CD8-positive, alpha-beta memory T cell (primary cell): ENCODE data around the gene MYO1D. TPM values are rescaled to one million over a fixed set of nuclear protein-coding genes. Genes with fewer than 3 reads are reported as not detected.
A peak's percentile ranks its signal among the peaks of the same experiment; 100 is the strongest.
"Not testable (repeated sequence)": the region's sequence is repeated elsewhere in the genome, so short reads cannot be mapped to it uniquely, and the experiment has no call there.

Experiments
- CTCF ChIA-PET: fragments of 350-600 bp; sonication (Branson Sonifier 250); formaldehyde crosslinking; loops from one replicate; lab custom pipeline; 2021; ENCODE audit warnings: antibody characterized with exemption; lab: Charles Lee
- POLR2A ChIA-PET: fragments of 350-600 bp; sonication (Branson Sonifier 250); formaldehyde crosslinking; loops from one replicate; lab custom pipeline; 2021; ENCODE audit warnings: antibody characterized with exemption; lab: Charles Lee
- DNase-seq, 5 donors: peaks; one replicate each; pipeline versions ENCODE4 v3.0.0 to v3.0.0-alpha.2; 2020 to 2022; ENCODE audit warnings: mixed read lengths in 1 of 5
- H3K27ac ChIP-seq: one replicate; pipeline ENCODE4 v1.7.0; 2013; ENCODE audit warnings: low read depth, mild to moderate bottlenecking, low read length, moderate library complexity
- H3K27me3 ChIP-seq: 2 replicates; pipeline ENCODE4 v1.7.0; 2013; ENCODE audit warnings: low read length, mild to moderate bottlenecking; ENCODE audit not compliant: insufficient read depth, poor library complexity, severe bottlenecking
- H3K36me3 ChIP-seq: 2 replicates; pipeline ENCODE4 v1.7.0; 2013; ENCODE audit warnings: mild to moderate bottlenecking, low read length, moderate library complexity; ENCODE audit not compliant: insufficient read depth
- H3K4me1 ChIP-seq: 2 replicates; pipeline ENCODE4 v1.7.0; 2013; ENCODE audit warnings: mild to moderate bottlenecking, low read length, moderate library complexity; ENCODE audit not compliant: insufficient read depth
- H3K4me3 ChIP-seq: 2 replicates; pipeline ENCODE4 v1.7.0; 2013; ENCODE audit warnings: mild to moderate bottlenecking, low read length
- H3K9me3 ChIP-seq: 2 replicates; pipeline ENCODE4 v1.7.0; 2013; ENCODE audit warnings: mild to moderate bottlenecking, low read length
- H3K27ac Mint-ChIP-seq, 8 donors: one replicate each; pipeline ENCODE4 v1.8.0; 2020 to 2021; ENCODE audit warnings: mixed read lengths in 8 of 8, mild to moderate bottlenecking in 6 of 8, inconsistent platforms in 3 of 8, moderate library complexity in 3 of 8
- H3K27me3 Mint-ChIP-seq, 2 donors: one replicate each; pipeline ENCODE4 v1.8.0; 2020 to 2021; ENCODE audit warnings: mixed read lengths in 2 of 2, mild to moderate bottlenecking in 1 of 2, moderate library complexity in 1 of 2
- H3K36me3 Mint-ChIP-seq, 3 donors: one replicate each; pipeline ENCODE4 v1.8.0; 2020 to 2021; ENCODE audit warnings: mixed read lengths in 3 of 3, inconsistent platforms in 1 of 3, mild to moderate bottlenecking in 1 of 3
- H3K4me1 Mint-ChIP-seq, 3 donors: one replicate each; pipeline ENCODE4 v1.8.0; 2020 to 2021; ENCODE audit warnings: mixed read lengths in 3 of 3, inconsistent platforms in 1 of 3, mild to moderate bottlenecking in 1 of 3
- H3K4me3 Mint-ChIP-seq, 7 donors: one replicate each; pipeline ENCODE4 v1.8.0; 2020 to 2021; ENCODE audit warnings: mixed read lengths in 7 of 7, mild to moderate bottlenecking in 6 of 7, moderate library complexity in 4 of 7, inconsistent platforms in 2 of 7
- H3K9me3 Mint-ChIP-seq, 5 donors: one replicate each; pipeline ENCODE4 v1.8.0; 2020 to 2022; ENCODE audit warnings: mixed read lengths in 5 of 5, mild to moderate bottlenecking in 3 of 5, moderate library complexity in 2 of 5, inconsistent platforms in 1 of 5
- polyA plus RNA-seq: library from polyadenylated mRNA; unstranded; fragments of 300-500 nt; fragmentation: Illumina TruSeq; gene quantifications from one replicate; pipeline ENCODE4 v1.2.3, GENCODE V29; 2021
- total RNA-seq, 2 experiments: library from RNA; stranded (reverse); gene quantifications; one replicate each; pipeline ENCODE4 v1.2.3, GENCODE V29; 2021

MYO1D gene
- total and polyA plus RNA-seq, 3 experiments from 2014 or later, result 9.0 to 15.8 (median 11.5) TPM

- H3K4me1 Mint-ChIP-seq, DNase-seq, H3K9me3 ChIP-seq, POLR2A ChIA-PET, CTCF ChIA-PET, H3K27ac Mint-ChIP-seq, H3K27ac ChIP-seq, H3K4me3 Mint-ChIP-seq, H3K36me3 Mint-ChIP-seq, H3K4me3 ChIP-seq, H3K9me3 Mint-ChIP-seq, H3K4me1 ChIP-seq, H3K36me3 ChIP-seq, H3K27me3 ChIP-seq: not testable (repeated sequence)
- H3K27me3 Mint-ChIP-seq, result peaks cover 9 to 33% of the 10 kb centered on the region in 2 donors
These were observed 10.5 kb upstream of the MYO1D start for GRCh38 chr17:32887410-32887809.

GRCh38 chr17:32886951-32887350 is 10.0 kb upstream of the MYO1D start:
- DNase-seq, H3K27me3 ChIP-seq, H3K9me3 Mint-ChIP-seq, H3K4me1 Mint-ChIP-seq, H3K27ac Mint-ChIP-seq, POLR2A ChIA-PET, H3K4me3 ChIP-seq, H3K4me1 ChIP-seq, H3K27ac ChIP-seq, H3K36me3 Mint-ChIP-seq, H3K4me3 Mint-ChIP-seq, H3K36me3 ChIP-seq, H3K9me3 ChIP-seq: not testable (repeated sequence)
- peaks cover 9 to 36% of the 10 kb centered on the region in 2 donors for H3K27me3 Mint-ChIP-seq
- CTCF ChIA-PET, result interaction anchor here (2.0 kb wide), 1 partner anchor 10 kb away, joined by 14 read pairs; the partner anchor contains the start of gene MYO1D

GRCh38 chr17:32882734-32883133 is 5.8 kb upstream of the MYO1D start:
- H3K36me3 Mint-ChIP-seq, result no peaks in the 10 kb centered on the region
- H3K27ac Mint-ChIP-seq, result peak overlapping the region in 1 of 8 donors; percentile 40
- Histone ChIP-seq H3K9me3 (no peaks in the 10 kb centered on the region), H3K36me3 (no peaks in the 10 kb centered on the region), H3K27ac (no peak overlapping the region), H3K27me3 (no peaks in the 10 kb centered on the region), H3K4me1 (peaks cover 2% of the 10 kb centered on the region), H3K4me3 (no peak overlapping the region)
- CTCF ChIA-PET, result no interaction called here
- H3K27me3 Mint-ChIP-seq, result peaks cover 10 to 39% of the 10 kb centered on the region in 2 donors
- POLR2A ChIA-PET, result no interaction called here
- no peak for DNase-seq
- H3K4me1 Mint-ChIP-seq, result peaks cover 2 to 9% (median 3%) of the 10 kb centered on the region in 3 donors
- no peaks in the 10 kb centered on the region for H3K9me3 Mint-ChIP-seq
- H3K4me3 Mint-ChIP-seq, result no peak overlapping the region

GRCh38 chr17:32882029-32882428 is 5.1 kb upstream of the MYO1D start:
- Histone ChIP-seq H3K9me3 (no peaks in the 10 kb centered on the region), H3K4me1 (peaks cover 6% of the 10 kb centered on the region), H3K27ac (no peak overlapping the region), H3K27me3 (no peaks in the 10 kb centered on the region), H3K36me3 (no peaks in the 10 kb centered on the region), H3K4me3 (no peak overlapping the region)
- H3K4me3 Mint-ChIP-seq, result no peak overlapping the region
- H3K36me3 Mint-ChIP-seq, result no peaks in the 10 kb centered on the region
- CTCF ChIA-PET, result interaction anchor here (0.6 kb wide), 1 partner anchor 81 kb away, joined by 3 read pairs; no protein-coding TSS in a partner anchor
- H3K27me3 Mint-ChIP-seq, result peaks cover 10 to 38% of the 10 kb centered on the region in 2 donors
- no peaks in the 10 kb centered on the region for H3K9me3 Mint-ChIP-seq
- H3K27ac Mint-ChIP-seq, result no peak overlapping the region
- POLR2A ChIA-PET, result no interaction called here
- peaks cover 7 to 14% (median 8%) of the 10 kb centered on the region in 3 donors for H3K4me1 Mint-ChIP-seq
- DNase-seq, result no peak

- H3K36me3 ChIP-seq, result no peaks in the 10 kb centered on the region
- H3K4me1 Mint-ChIP-seq, result peaks cover 9 to 11% (median 11%) of the 10 kb centered on the region in 3 donors
- POLR2A ChIA-PET, result interaction anchor here (0.7 kb wide), 1 partner anchor 27 kb away, joined by 3 read pairs; no protein-coding TSS in a partner anchor
- H3K27me3 ChIP-seq, result no peaks in the 10 kb centered on the region
- H3K9me3 Mint-ChIP-seq, result no peaks in the 10 kb centered on the region
- H3K9me3 ChIP-seq, result no peaks in the 10 kb centered on the region
- H3K27ac ChIP-seq, result no peak overlapping the region
- no peak for DNase-seq
- no peak overlapping the region for H3K4me3 ChIP-seq
- H3K27ac Mint-ChIP-seq, result no peak overlapping the region
- peaks cover 9 to 29% of the 10 kb centered on the region in 2 donors for H3K27me3 Mint-ChIP-seq
- peak overlapping the region in 2 of 7 donors; percentile 44 to 48 for H3K4me3 Mint-ChIP-seq
- peaks cover 0 to 4% (median 0%) of the 10 kb centered on the region in 3 donors for H3K36me3 Mint-ChIP-seq
- CTCF ChIA-PET, result no interaction called here
- peaks cover 11% of the 10 kb centered on the region for H3K4me1 ChIP-seq
These were observed 3.9 kb upstream of the MYO1D start for GRCh38 chr17:32880671-32881453.

- no peak for DNase-seq
- Histone ChIP-seq H3K36me3 (no peaks in the 10 kb centered on the region), H3K9me3 (no peaks in the 10 kb centered on the region), H3K4me3 (no peak overlapping the region), H3K4me1 (peaks cover 18% of the 10 kb centered on the region), H3K27me3 (no peaks in the 10 kb centered on the region), H3K27ac (no peak overlapping the region)
- Mint-ChIP-seq H3K4me1 (peaks cover 10 to 16% (median 13%) of the 10 kb centered on the region in 3 donors), H3K4me3 (peak overlapping the region in 1 of 7 donors; percentile 46), H3K36me3 (peaks cover 0 to 4% (median 0%) of the 10 kb centered on the region in 3 donors), H3K27ac (no peak overlapping the region), H3K9me3 (no peaks in the 10 kb centered on the region), H3K27me3 (peaks cover 5 to 15% of the 10 kb centered on the region in 2 donors)
- ChIA-PET POLR2A (no interaction called here), CTCF (interaction anchor here (5.4 kb wide), 1 partner anchor 98 kb away, joined by 74 read pairs; no protein-coding TSS in a partner anchor)
These were observed 2.2 kb upstream of the MYO1D start for GRCh38 chr17:32879134-32879533.

- no peak for DNase-seq
- H3K4me3 ChIP-seq, result no peak overlapping the region
- H3K27ac Mint-ChIP-seq, result peak overlapping the region in 5 of 8 donors; percentile 13 to 93 (median 64)
- no peaks in the 10 kb centered on the region for H3K27me3 ChIP-seq
- no peaks in the 10 kb centered on the region for H3K9me3 ChIP-seq
- CTCF ChIA-PET, result interaction anchor here (1.0 to 5.4 kb wide), 9 partner anchors 8 to 97 kb away, joined by 3 to 74 read pairs (median 16); a partner anchor contains a TSS
- H3K4me1 ChIP-seq, result peaks cover 18% of the 10 kb centered on the region
- POLR2A ChIA-PET, result no interaction called here
- H3K9me3 Mint-ChIP-seq, result no peaks in the 10 kb centered on the region
- H3K4me1 Mint-ChIP-seq, result peaks cover 10 to 16% (median 13%) of the 10 kb centered on the region in 3 donors
- peak overlapping the region in 1 of 7 donors; percentile 46 for H3K4me3 Mint-ChIP-seq
- peaks cover 4 to 8% of the 10 kb centered on the region in 2 donors for H3K27me3 Mint-ChIP-seq
- H3K27ac ChIP-seq, result no peak overlapping the region
- no peaks in the 10 kb centered on the region for H3K36me3 ChIP-seq
- peaks cover 0 to 4% (median 0%) of the 10 kb centered on the region in 3 donors for H3K36me3 Mint-ChIP-seq
These were observed 1.3 kb upstream of the MYO1D start for GRCh38 chr17:32878211-32878610.
